Hippocampal formation (tissue), 2 donors: Measurements from ENCODE around the gene FAM171A2.

Experiments used
- DNase-seq, 2 donors: peaks; one replicate each; lab custom pipeline; 2025; lab: John Stamatoyannopoulos, UW

The FAM171A2 gene

GRCh38 chr17:44323359-44324091, 40.1 kb downstream of the FAM171A2 start:
- no peak for DNase-seq

GRCh38 chr17:44322236-44322895, 41.3 kb downstream of the FAM171A2 start:
- DNase-seq: no peak

DNA sequence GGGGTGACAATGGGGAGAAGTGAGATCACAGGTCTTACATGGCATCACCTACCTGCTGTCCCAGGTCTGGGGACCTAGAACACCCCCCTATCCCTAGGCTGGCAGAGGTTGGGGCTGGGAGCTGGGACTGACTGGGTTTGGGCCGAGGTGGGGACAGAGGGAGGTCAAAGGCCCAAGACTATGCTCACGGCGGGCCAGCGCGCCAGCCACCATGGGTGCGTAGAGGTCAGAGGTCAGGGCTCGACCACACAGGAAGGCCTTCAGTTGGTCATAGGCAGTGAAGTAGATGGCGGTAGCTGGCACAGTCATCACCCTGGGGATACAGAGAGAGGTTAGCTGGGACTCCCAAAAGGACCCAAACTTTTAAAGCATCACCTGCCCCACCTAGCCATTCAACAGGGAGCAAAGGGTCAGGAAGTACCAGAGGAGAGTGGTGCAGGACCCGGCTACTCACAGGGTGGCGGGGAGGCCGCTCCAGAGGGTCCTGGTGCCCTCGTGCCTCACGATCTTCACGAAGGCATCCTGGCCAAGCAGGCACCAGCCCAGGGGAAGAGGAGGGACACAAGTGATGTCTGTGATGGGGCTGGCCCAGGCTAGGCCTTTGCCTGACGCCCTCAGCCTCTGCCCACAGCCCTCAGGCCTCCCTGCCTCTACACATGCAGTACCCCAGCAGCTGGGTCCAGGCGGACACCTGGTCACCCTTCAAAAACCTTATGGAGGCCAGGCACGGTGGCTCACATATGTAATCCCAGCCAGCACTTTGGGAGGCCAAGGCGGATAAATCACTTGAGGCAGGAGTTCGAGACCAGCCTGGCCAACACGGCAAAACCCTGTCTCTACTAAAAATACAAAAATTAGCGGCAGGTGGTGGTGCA, 42.2 kb downstream of the FAM171A2 start:
- no peak for DNase-seq

DNA sequence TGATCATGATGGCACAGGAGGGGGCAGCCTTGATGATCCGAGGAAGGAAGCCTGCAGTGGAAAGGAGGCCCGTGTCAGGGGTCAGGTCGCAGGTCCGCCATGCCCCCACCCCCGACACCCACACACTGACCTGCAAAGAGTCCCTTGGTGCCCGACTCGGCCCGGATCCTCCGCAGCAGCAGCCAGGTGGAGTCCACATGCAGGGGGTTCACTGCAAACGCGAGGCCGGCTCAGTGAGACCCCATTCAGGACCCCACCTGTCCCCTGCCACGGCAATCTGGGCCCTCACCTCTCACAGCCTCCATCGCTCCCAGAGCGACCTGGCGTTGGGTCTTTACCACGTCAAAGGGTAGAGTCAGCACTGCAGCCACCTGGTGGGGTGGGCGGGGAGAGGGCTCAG, 43.6 kb downstream of the FAM171A2 start:
- DNase-seq: no peak

- DNase-seq: no peak
Measured at GRCh38 chr17:44318077-44318892, 45.4 kb downstream of the FAM171A2 start.

- no peak for DNase-seq
Measured at GRCh38 chr17:44317545-44317944, 46.1 kb downstream of the FAM171A2 start.

- DNase-seq: no peak
Measured at GRCh38 chr17:44315760-44316731, 47.6 kb downstream of the FAM171A2 start.

DNA sequence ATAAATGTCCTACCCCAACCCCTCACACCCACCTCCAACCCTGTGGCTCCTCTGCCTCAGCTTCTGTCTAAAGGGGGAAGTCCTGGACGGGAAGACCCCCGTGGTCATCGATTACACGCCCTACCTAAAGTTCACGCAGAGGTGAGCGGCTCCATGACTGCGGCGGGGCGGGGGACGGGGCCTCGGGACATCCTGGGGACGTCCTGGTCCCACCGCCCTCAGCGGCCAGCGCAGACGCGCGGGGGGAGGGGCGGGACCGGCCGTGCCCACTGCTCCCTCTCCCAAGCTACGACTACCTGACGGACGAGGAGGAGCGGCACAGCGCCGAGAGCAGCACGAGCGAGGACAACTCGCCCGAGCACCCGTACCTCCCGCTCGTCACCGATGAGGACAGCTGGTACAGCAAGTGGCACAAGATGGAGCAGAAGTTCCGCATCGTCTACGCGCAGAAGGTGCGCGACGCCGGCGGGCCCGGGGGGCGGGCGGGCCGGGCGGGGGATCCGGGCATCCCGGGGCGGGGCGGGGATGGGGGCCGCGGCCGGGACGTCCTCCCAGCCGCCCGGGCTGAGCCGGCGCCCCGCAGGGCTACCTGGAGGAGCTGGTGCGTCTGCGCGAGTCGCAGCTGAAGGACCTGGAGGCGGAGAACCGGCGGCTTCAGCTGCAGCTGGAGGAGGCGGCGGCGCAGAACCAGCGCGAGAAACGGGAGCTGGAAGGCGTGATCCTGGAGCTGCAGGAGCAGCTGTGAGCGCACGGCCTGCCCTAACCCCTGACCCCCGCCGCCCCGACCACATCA, 48.6 kb downstream of the FAM171A2 start:
- no peak for DNase-seq

DNA sequence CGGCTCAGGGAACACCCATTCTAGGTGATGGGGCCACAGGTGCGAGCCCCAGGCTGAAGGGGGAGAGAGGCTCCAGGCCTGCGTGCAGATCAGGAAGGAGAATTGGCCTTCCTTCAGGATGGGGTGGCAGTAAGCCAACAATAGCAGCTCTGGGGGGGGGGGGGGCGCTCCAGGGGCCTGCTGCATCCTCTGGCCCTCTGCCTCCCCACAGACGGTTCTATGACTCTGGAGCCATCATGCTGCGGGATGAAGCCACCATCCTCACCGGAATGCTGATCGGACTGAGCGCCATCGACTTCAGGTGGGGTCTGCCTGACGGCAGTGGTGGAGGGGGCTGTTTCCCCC, 49.2 kb downstream of the FAM171A2 start:
- no peak for DNase-seq

GRCh38 chr17:44314031-44314430, 49.6 kb downstream of the FAM171A2 start:
- DNase-seq: no peak

- DNase-seq: no peak
Measured at GRCh38 chr17:44312396-44313104, 51.1 kb downstream of the FAM171A2 start.

DNA sequence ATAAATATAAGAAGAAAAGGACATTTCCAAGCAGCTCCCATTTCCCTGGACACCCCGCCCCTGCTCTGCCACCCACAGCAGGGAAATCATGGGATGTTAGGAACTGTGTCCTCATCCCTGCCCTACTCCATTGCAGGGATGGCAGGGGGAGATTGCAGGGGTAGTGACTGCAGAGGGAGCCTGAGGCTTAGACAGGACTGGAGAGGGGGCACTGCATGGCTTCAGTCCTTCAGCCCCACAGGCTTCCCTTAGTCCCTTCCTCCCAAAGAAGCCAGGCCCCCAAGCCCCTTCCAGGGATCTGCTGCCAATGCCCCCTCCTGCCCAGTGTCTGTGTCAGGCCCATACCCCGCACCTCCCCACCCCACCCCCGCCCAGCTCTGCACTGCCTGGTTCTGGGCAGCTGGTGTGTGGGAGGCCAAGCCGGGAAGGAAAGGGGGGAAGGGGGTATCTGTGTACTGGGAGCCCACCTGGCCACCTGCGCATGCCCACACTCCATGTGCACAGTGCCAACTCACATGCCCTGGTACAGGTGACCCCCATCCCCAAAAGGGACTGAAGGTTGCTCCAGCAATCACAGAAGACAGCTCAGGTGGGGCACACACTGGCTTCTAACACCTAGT, 52.0 kb downstream of the FAM171A2 start:
- no peak for DNase-seq

DNA sequence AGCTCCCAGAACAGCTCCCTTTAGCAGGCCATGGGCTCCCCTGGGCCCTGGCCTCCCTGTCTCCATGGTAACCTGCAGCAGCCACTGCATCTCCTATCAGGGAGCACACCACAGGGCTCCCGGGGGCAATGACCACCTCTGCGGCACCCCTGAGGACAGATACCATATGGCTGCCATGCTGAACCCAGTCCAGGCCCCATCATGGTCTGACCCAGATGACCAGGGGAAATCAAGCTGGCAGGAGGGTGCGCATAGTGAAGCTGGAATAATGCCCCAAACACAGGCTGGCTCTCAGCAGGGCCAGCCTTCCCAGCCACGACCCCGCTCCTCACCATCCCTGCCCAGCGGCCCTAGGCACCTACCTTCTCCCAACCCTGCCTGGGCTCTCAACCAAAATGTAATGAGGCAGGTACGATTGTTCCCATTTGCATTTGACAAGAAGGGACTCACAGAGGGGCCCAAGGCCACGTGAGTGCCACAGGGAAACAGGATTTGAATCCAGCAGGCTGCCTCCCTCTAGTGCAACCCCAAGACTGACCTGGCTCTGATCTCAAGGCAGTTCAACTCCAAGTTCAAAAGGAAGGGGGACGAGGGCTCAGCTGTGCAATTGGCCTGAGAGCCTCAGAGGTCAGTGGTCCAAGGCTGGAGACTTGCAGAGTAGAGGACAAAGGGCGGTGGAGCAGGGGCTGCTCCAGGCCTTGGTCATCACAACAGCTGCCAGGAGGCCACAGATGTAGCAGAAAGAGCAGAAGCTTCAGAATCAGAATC, 52.9 kb downstream of the FAM171A2 start:
- no peak for DNase-seq

GRCh38 chr17:44310188-44310587, 53.5 kb downstream of the FAM171A2 start:
- DNase-seq: no peak

DNA sequence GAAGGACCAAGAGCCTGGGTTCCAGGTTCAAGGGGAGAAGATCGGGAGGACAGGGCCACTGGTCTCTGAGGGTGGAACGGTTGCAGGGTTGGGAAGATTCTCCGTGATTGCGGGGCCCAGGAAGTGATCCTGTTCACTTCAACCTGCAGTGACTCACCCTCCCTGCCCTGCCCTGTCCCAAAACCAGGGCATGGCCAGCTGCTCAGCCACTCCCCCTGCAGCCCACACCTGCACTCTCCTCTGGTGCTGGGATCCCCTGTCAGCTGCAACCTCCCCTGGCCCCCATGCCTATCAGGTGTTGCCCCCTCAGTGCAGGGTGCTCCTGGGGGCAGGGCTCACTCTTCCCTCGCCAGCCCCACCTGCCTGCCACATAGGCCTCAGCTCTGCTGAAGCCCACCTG, 54.2 kb downstream of the FAM171A2 start:
- no peak for DNase-seq

- DNase-seq: peak; percentile 41 to 44
Measured at GRCh38 chr17:44308865-44309264, 54.8 kb downstream of the FAM171A2 start.

DNA sequence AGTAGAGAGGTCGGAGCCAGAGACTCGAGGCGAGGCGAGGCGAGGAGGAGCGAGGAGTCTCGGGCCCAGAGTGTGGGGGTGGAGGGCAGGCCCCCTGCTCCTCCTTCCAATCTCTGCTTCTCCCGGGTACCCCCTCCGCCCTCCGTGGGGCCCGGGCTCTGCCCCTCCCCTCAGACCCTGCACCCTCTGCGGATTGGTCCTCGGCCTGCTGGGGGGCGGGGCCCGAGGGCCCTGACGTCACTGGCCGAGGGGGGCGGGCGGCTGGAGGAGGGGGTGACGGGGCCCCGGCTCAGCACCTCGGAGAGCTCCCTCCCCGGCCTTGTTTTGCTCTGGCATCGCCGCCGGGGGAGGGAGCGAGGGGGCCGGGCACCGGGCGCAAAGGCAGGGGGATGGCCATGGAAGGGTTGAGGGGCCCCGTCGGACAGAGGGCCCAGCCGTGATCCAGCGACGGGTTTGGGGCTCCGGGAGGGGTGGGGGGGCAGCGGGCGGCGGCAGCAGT, 55.3 kb downstream of the FAM171A2 start, which contains the start of gene RUNDC3A:
RUNDC3A (plus strand) TSS at position 282 of the 499 bp plus-strand sequence. CDS start 232 bp downstream, outside the sequence.
- peak; percentile 91 to 94 for DNase-seq
